ENCODE measurements around the gene CRIM1. TPM values are rescaled to one million over a fixed set of nuclear protein-coding genes. Genes with fewer than 3 reads are reported as not detected.

Gene CRIM1
- total RNA-seq, 2 experiments from 2014 or later, result 3.1 to 3.3 TPM

DNA sequence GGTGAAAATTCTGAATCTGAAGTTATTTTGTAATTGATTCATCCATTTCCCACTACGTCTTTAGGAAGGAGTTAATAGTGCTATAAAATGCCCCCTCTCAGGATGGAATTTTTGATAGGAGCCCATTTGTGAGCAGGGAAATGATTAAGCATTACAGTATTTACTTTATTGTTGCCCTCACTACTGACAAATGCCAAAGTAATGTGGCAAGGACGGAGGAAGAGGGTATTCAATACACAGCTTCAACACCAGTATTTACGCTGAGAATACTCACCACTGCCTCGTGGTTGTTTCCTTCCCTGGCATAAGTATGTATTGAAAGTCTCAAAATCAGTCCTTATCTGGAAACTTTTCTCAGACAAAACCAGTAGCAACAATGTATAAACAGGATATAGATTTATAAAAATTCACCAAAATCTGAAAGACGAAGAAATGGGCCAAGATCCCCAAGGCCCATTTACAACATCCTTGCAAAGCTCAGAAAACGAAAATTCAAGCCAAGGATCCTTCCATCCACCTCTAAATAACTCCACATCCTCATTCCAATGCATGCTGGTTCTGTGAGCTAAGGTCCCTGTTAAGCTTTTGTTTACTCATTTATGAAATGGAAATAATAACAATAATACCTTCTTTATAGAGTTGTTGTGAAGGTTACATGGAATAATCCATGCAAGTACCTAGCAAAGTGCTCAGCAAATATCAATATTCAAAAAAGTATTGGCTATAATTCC, 213.1 kb downstream of the CRIM1 start:
- CTCF ChIA-PET, result no interaction called here
- H3K36me3 Mint-ChIP-seq (ENCODE audit: low read depth), result peaks cover 28% of the 10 kb centered on the region

DNA sequence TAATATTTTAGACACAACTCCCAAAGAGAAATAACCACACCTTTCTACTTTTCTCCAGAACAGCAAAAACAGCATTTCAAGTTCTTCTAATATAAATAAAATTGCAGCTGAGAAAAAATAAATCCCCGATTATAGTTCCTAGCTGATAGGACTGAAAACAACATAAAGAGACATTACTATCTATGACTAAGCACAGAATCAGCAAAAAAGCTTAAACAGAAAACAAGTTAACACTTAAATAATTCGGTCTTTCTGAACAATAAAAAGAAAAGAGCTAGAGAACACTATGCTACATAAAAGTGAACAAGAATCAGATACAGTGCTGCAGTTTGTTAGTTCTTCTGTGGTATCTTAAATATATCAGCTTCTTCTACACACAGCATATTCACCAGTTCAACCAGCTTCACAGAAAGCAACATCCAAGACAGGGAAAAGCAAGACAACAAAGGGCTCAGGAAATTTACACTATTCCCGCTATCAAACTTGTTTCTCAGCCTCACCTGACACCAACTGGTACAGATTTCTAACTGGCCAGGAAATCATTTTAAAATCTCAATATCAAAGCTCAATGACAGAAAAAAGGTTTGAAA, 213.8 kb downstream of the CRIM1 start:
- CTCF ChIA-PET, result interaction anchor here (0.5 kb wide), 1 partner anchor 93 kb away, joined by 3 read pairs; no protein-coding TSS in a partner anchor
- intact Hi-C loops (cut with micrococcal nuclease), result no loop called here
- Mint-ChIP-seq H3K4me1 (ENCODE audit: low read depth) (no peaks in the 10 kb centered on the region), H3K9me3 (no peaks in the 10 kb centered on the region), H3K36me3 (ENCODE audit: low read depth) (peaks cover 28% of the 10 kb centered on the region), H3K27me3 (ENCODE audit: low read depth) (no peaks in the 10 kb centered on the region), H3K27ac (no peak overlapping the region), H3K4me3 (no peak overlapping the region)
- DNase-seq, result no peak

More for the DNA sequence above, 213.1 kb downstream of the CRIM1 start:
- Mint-ChIP-seq H3K9me3 (no peaks in the 10 kb centered on the region), H3K4me3 (no peak overlapping the region), H3K4me1 (ENCODE audit: low read depth) (no peaks in the 10 kb centered on the region), H3K27me3 (ENCODE audit: low read depth) (no peaks in the 10 kb centered on the region), H3K27ac (no peak overlapping the region)
- no peak for DNase-seq
- intact Hi-C loops (cut with micrococcal nuclease), result no loop called here

DNA sequence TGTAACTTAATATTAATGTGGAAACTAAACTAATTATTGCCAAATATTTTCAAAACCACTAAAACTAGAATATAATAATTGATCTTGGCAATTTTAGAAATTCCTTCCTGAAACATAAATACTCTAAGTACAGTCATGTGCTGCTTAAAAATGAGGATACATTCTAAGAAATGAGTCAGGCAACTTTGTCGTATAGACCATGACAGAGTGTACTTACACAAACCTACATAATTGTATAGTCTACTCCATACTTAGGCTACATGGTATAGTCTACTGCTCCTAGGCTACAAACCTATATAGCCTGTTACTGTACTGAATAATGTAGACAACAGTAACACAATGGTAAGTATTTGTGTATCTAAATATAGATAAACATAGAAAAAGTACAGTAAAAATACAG, 214.8 kb downstream of the CRIM1 start:
- Mint-ChIP-seq H3K4me1 (ENCODE audit: low read depth) (no peaks in the 10 kb centered on the region), H3K27ac (no peak overlapping the region), H3K27me3 (ENCODE audit: low read depth) (no peaks in the 10 kb centered on the region), H3K4me3 (no peak overlapping the region), H3K9me3 (no peaks in the 10 kb centered on the region), H3K36me3 (ENCODE audit: low read depth) (peaks cover 37% of the 10 kb centered on the region)
- CTCF ChIA-PET, result no interaction called here
- intact Hi-C loops (cut with micrococcal nuclease), result no loop called here
- no peak for DNase-seq

- Mint-ChIP-seq H3K4me1 (ENCODE audit: low read depth) (no peaks in the 10 kb centered on the region), H3K36me3 (ENCODE audit: low read depth) (peaks cover 37% of the 10 kb centered on the region), H3K27me3 (ENCODE audit: low read depth) (no peaks in the 10 kb centered on the region), H3K9me3 (no peaks in the 10 kb centered on the region), H3K27ac (no peak overlapping the region), H3K4me3 (no peak overlapping the region)
- CTCF ChIA-PET, result no interaction called here
- DNase-seq, result no peak
- intact Hi-C loops (cut with micrococcal nuclease), result no loop called here
Observed at GRCh38 chr2:36572054-36572718, 216.6 kb downstream of the CRIM1 start.

DNA sequence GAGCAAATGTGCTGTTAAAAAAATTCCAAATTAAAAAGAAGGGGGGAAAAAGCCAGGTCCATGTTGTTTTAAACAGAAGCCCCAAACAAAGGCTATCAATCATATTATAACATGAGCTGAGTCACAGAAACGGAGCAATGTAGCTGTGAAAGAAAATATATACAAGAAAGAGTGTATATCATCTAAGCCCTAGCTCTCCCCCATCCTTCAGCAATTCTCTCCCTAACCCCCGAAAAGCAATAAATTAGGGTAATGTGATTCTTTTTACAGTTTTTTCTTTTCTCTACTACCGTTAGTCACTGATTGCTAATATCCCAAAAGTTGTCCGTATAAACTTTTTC, 217.1 kb downstream of the CRIM1 start:
- peaks cover 36% of the 10 kb centered on the region for H3K36me3 Mint-ChIP-seq (ENCODE audit: low read depth)
- CTCF ChIA-PET, result no interaction called here

GRCh38 chr2:36573165-36573564, 217.6 kb downstream of the CRIM1 start:
- Mint-ChIP-seq H3K27me3 (ENCODE audit: low read depth) (no peaks in the 10 kb centered on the region), H3K36me3 (ENCODE audit: low read depth) (peaks cover 36% of the 10 kb centered on the region)
- CTCF ChIA-PET, result no interaction called here

More for the DNA sequence above, 217.1 kb downstream of the CRIM1 start:
- DNase-seq, result no peak
- H3K9me3 Mint-ChIP-seq, result no peaks in the 10 kb centered on the region
- H3K4me3 Mint-ChIP-seq, result no peak overlapping the region
- no peaks in the 10 kb centered on the region for H3K27me3 Mint-ChIP-seq (ENCODE audit: low read depth)
- intact Hi-C loops (cut with micrococcal nuclease), result no loop called here
- H3K4me1 Mint-ChIP-seq (ENCODE audit: low read depth), result no peaks in the 10 kb centered on the region
- H3K27ac Mint-ChIP-seq, result no peak overlapping the region

DNA sequence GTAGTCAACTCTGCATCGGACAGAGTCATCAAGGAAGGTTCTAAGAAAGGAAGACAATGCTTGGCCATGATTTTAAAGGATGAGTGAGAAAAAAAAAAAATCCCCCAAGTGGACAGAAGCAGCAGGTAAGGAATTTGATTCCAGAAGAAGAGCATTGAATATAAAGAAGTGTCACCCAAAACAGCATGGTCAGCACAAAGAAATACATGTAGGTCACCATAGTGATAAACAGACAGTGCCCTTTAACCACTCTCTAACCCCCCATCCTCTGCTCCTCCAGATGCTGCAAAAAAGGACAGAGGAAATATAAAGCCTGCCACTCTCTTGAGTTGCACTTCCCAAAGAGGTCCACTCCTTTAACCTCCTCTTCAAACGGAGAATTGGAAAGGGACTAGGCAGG, 219.0 kb downstream of the CRIM1 start:
- Mint-ChIP-seq H3K9me3 (no peaks in the 10 kb centered on the region), H3K27ac (no peak overlapping the region), H3K4me3 (no peak overlapping the region), H3K36me3 (ENCODE audit: low read depth) (peaks cover 49% of the 10 kb centered on the region), H3K4me1 (ENCODE audit: low read depth) (peaks cover 8% of the 10 kb centered on the region), H3K27me3 (ENCODE audit: low read depth) (no peaks in the 10 kb centered on the region)
- CTCF ChIA-PET, result no interaction called here
- intact Hi-C loops (cut with micrococcal nuclease), result no loop called here
- no peak for DNase-seq

More at GRCh38 chr2:36573165-36573564, 217.6 kb downstream of the CRIM1 start:
- H3K4me3 Mint-ChIP-seq, result no peak overlapping the region
- H3K27ac Mint-ChIP-seq, result no peak overlapping the region
- no peak for DNase-seq
- intact Hi-C loops (cut with micrococcal nuclease), result no loop called here
- no peaks in the 10 kb centered on the region for H3K9me3 Mint-ChIP-seq
- H3K4me1 Mint-ChIP-seq (ENCODE audit: low read depth), result peaks cover under 1% of the 10 kb centered on the region

DNA sequence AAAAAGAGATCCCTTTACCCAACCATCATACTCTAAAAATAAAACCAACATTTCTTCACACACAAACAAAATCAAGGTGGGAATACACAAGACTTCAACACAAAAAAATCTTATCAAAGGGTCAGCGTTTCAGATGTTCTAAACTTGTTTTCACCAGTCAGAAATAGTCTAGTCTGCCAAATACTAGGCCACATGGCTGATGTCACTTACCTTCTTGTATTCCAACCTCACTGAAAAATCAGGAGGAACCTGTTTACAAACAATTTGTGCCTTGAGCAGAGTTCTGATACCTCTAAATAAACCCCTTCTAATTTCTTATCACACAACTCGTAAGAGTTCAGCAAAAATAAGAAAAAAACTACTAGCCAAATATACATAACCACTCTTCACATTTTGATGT, 222.3 kb downstream of the CRIM1 start:
- peaks cover 8% of the 10 kb centered on the region for H3K4me1 Mint-ChIP-seq (ENCODE audit: low read depth)
- no peak for DNase-seq
- CTCF ChIA-PET, result no interaction called here
- H3K36me3 Mint-ChIP-seq (ENCODE audit: low read depth), result peaks cover 64% of the 10 kb centered on the region
- no peak overlapping the region for H3K27ac Mint-ChIP-seq
- H3K27me3 Mint-ChIP-seq (ENCODE audit: low read depth), result no peaks in the 10 kb centered on the region
- H3K4me3 Mint-ChIP-seq, result no peak overlapping the region
- no peaks in the 10 kb centered on the region for H3K9me3 Mint-ChIP-seq
- intact Hi-C loops (cut with micrococcal nuclease), result no loop called here

DNA sequence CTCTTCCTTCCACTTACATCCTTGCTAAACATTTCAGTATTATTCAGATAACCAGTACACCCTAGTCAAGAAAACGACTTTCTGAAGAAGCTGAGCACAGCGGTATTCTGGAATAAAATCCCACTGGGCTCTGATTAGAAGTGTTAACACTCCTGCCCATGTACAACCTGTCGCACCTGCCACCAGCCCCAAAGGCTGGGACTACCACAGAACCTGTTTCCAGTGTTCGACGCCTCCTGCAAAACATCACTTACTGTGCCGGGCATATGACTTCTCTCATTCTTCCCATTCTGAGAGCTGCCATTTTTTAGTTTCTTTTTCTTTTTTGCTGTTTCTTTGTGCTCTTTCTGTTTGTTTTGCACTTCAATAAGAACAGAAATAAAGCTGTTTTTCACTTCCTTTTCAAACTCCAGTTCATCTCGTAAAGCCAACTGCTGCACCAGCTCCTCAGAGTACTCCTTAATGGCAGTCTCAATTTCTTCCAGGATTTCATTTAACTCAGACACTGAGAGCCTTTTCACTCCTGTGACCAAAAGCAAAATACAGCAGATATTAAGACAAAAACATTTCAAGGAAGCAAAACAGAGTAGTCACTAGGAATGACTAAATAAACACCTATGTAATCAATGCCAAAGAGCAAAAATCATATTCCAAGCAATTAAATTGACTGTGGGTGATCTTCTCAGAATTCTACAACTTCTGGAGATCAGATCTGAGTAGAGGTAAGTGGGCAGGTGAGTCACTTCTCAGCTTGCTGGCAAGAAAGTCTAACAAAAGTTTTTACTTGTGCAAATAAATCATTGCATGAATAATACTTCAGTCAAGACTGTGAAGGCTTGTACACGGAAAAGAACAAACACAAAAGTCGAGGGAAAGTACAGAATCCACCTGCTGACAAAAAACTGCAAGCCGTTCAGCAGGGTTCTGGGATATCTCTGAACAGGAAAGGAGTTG, 223.0 kb downstream of the CRIM1 start:
- intact Hi-C loops (cut with micrococcal nuclease), result no loop called here
- H3K9me3 Mint-ChIP-seq, result no peaks in the 10 kb centered on the region
- no peak overlapping the region for H3K4me3 Mint-ChIP-seq
- H3K27me3 Mint-ChIP-seq (ENCODE audit: low read depth), result no peaks in the 10 kb centered on the region
- DNase-seq, result no peak
- H3K27ac Mint-ChIP-seq, result peak overlapping the region; percentile 38
- CTCF ChIA-PET, result no interaction called here
- peaks cover 64% of the 10 kb centered on the region for H3K36me3 Mint-ChIP-seq (ENCODE audit: low read depth)
- H3K4me1 Mint-ChIP-seq (ENCODE audit: low read depth), result peaks cover 8% of the 10 kb centered on the region

GRCh38 chr2:36579297-36579664, 223.7 kb downstream of the CRIM1 start:
- no peaks in the 10 kb centered on the region for H3K9me3 Mint-ChIP-seq
- no peaks in the 10 kb centered on the region for H3K27me3 Mint-ChIP-seq (ENCODE audit: low read depth)
- intact Hi-C loops (cut with micrococcal nuclease), result no loop called here
- H3K27ac Mint-ChIP-seq, result peak overlapping the region; percentile 38
- H3K36me3 Mint-ChIP-seq (ENCODE audit: low read depth), result peaks cover 69% of the 10 kb centered on the region
- no peak for DNase-seq
- CTCF ChIA-PET, result no interaction called here
- H3K4me1 Mint-ChIP-seq (ENCODE audit: low read depth), result peaks cover 8% of the 10 kb centered on the region
- no peak overlapping the region for H3K4me3 Mint-ChIP-seq

DNA sequence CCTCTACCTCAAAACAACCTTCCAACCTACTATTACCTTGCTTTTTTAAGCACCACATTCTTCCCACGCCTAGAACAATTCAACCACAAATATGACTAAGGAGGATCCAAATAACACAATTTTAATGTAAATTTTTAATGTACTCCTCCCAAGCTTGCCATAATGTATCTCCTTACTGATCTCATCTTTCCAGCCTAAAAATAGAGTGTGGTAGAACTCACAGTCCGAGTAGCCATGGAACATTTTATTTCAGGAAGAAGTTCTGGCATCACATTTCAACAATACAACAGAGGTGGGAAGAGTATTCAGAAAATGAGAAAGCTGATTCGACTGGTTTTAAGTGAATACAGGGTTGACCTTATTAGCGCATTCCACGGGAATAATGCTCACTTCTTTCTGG, 227.0 kb downstream of the CRIM1 start:
- no peaks in the 10 kb centered on the region for H3K9me3 Mint-ChIP-seq
- DNase-seq, result no peak
- H3K27ac Mint-ChIP-seq, result no peak overlapping the region
- CTCF ChIA-PET, result no interaction called here
- H3K4me1 Mint-ChIP-seq (ENCODE audit: low read depth), result peaks cover 8% of the 10 kb centered on the region
- no peak overlapping the region for H3K4me3 Mint-ChIP-seq
- intact Hi-C loops (cut with micrococcal nuclease), result no loop called here
- peaks cover 67% of the 10 kb centered on the region for H3K36me3 Mint-ChIP-seq (ENCODE audit: low read depth)
- no peaks in the 10 kb centered on the region for H3K27me3 Mint-ChIP-seq (ENCODE audit: low read depth)

DNA sequence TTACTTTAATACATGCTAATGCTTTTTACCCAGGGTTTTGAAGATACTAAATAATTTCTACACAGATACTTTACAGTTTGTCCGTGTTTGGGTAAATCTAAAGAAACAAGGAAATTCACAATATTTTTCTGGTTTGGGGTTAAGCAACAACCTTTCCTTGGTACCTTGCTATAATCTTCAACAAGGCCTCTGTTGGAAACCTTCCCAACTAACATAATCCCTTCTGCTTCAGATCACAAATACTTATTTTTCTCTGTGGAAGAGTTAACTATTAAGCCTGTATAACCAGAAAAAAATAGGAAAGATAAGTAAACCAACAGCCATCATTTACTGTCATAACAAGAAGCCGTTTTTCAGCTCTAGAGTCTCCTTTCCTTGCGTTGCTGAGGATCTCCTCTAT, 227.4 kb downstream of the CRIM1 start:
- H3K27me3 Mint-ChIP-seq (ENCODE audit: low read depth), result no peaks in the 10 kb centered on the region

More for the DNA sequence above, 227.4 kb downstream of the CRIM1 start:
- H3K27ac Mint-ChIP-seq, result no peak overlapping the region
- CTCF ChIA-PET, result no interaction called here
- H3K4me3 Mint-ChIP-seq, result no peak overlapping the region
- DNase-seq, result no peak
- peaks cover 65% of the 10 kb centered on the region for H3K36me3 Mint-ChIP-seq (ENCODE audit: low read depth)
- intact Hi-C loops (cut with micrococcal nuclease), result no loop called here
- no peaks in the 10 kb centered on the region for H3K9me3 Mint-ChIP-seq
- peaks cover 8% of the 10 kb centered on the region for H3K4me1 Mint-ChIP-seq (ENCODE audit: low read depth)
